NK-92 (cell line): ENCODE data around the gene ARL4A.

Experiments used
- DNase-seq: peaks from one replicate; lab custom pipeline; 2025; ENCODE audit not compliant: unreplicated experiment; lab: John Stamatoyannopoulos, UW

Gene ARL4A

DNA sequence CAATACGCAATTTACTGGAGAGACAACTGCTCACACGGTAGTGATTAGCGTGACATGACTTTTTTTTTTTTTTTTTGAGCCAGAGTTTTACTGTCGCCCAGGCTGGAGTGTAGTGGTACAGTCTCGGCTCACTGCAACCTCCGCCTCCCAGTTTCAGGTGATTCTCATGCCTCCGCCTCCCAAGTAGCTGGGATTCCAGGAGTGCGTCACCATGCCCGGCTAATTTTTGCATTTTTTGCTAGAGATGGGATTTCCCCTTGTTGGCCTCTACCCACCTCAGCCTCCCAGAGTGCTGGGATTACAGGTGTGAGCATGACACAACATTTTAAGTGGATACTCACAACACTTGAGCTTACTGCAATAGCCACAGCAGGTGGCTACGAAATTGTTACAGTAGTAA lies 11.9 kb downstream of the ARL4A start:
- no peak for DNase-seq

DNA sequence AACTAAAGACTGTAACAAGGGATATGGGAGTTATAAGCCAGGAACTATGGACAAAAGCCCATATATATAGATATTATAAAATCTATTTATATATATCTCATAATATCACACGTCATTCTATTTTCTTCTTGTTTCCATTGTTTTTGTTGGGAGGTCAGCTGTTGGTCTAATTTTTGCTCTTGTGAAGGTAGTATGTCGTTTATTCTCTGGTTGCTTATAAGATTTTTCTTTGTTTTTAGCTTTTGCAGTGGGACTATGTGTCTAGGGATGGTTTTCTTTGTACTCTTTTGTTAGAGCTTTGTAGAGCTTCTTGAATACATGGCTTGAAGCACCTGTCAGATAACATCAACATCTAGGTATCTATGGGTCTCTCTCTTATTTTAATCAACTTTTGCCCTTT lies 14.0 kb downstream of the ARL4A start:
- no peak for DNase-seq

DNA sequence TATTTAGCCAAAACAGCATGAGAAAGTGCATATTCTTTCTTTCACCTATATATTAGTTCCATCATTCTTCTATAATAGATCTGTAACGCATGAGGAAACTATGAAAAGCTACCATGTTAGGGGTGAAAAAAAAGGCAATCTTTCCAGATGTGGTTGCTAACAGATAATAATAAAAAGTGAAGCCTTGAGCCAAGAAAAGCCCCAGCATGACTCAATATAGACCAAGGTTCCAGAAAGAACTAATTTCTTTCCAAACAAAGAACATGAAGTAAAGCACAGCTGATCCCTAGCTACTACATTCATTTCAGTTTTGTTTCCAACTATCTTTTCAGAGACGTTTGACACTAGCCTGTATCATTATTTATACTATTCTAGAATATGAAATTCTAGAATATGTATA lies 16.4 kb downstream of the ARL4A start:
- no peak for DNase-seq

DNA sequence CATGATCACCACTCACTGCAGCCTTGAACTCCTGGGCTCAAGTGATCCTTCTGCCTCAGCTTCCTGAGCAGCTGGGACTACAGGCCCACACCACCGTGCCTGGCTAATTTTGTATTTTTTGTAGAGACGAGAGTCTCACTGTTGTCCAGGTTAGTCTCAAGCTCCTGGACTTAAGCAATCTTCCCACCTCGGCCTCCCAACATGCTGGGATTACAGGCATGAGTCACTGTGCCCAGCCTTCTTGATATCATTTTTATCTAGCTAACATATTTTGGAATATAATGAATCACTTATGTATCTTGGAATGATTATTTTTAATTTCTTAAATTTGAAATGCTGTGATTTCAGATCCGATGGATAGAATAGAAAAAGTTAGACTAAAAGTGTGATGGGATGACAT lies 18.4 kb downstream of the ARL4A start:
- DNase-seq = no peak

DNA sequence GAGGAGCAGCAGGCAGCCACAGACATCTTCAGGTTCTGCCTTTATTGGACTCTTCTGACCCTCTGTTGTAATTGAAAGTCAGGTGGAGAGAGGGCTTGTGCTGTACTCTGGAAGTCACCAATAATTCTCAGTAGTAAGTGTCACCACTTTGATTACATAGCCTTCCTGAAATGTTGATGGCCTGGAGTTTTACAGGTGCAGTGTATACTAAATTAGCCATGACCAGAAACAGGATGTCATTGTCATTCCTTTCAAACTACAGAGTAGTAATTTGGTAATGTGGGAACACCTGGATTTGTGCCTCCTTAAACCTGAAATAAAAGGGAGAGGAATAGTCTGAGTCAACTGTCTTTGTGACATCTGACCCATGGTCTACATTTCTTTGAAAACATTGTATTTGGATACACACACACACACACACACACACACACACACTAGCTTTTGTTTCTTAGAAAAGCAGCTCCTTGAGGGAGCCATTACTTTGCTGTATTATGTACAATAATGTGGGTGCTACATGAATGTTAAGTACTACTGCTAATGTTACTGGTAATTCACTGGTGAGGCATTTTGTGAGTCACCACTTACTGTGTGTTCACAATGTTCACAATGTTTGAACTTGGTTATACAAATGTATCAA lies 19.6 kb downstream of the ARL4A start:
- DNase-seq = no peak

DNA sequence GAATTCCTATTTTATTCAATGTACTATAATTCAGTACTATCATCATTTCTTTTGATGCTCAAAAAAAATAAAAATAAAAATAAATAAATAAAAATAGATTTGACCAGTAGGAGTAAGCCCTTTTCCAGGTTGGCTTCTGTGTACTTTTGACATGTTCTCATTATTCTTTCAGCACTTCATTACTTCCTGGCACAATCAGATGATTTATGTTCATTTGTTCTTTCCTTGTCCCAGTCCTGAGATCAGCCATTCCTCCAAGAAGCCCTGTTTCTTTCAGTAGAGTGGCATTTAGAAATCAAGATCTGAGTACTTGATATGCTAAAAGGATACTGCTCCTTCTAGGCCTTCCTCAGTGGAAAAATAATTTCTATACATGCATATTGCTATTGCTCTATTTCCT lies 20.9 kb downstream of the ARL4A start:
- DNase-seq = no peak

DNA sequence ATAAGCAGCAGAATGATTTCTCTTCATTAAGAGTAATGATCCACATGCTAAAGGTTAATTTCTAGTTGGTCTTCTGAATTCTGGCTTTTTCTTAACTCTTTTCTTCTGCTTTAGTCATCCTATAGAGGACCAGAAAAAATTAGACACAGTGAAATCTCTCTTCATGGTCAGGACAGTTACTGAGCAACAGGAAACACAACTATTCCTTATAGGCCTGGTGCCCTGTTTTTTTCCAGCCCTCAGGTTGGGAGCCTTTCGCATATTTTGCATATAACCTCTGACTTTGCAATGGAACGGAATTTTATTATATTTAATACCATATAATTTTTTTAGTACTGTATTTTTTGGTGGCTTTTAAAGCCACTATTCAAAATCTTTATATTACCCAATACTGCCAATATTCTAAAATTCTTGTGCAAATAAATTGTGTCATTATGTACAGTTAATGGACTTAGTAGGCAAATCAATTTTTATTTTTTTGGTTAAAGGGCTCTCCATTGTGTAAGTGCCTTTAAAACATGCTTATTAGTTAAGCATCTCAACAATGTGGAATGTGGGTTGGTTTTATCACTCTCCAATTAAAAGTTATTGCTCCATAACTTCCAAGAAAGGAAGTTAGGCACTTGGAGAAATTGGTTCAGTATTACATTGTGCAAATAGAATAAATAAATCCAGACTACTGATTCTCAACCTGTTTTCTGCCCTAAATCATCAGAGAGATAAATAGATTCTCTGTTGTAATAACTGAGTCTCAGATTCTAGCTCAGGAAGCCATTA lies 22.5 kb downstream of the ARL4A start:
- no peak for DNase-seq

DNA sequence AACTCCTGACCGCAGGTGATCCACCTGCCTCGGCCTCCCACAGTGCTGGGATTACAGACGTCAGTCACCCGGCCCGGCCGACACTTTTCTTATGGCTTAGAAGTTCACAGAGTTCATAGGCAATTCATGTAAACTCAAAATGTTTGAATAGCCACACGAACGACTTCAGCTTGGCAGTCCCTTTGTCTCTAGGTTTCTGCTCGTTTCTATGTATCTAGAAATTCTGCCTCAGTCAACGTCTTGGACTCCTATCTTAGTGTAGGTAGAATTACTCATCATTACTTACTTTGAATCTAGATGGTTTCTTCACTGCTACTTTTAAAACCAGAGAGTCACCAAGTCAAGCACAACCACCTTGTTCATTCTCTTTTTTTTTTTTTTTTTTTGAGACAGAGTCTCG lies 23.7 kb downstream of the ARL4A start:
- no peak for DNase-seq

DNA sequence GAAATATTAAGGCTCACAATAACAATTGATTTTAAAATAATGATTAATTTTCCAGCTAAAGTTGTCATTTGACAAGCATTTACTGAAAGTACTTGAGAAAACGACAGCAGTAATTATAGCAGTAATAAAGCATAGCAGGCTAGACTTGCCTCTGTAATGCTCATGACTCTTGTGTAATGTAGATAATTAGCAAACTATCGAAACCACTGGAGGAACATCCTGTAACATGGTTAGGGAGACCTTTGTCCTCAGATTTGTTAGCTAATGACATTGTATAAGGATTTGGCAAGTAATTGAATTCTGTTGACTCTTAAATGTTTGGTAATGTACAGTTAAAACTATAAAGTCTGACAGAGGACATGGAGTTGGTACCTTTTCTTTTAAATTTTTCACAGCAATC lies 24.8 kb downstream of the ARL4A start:
- DNase-seq = no peak

DNA sequence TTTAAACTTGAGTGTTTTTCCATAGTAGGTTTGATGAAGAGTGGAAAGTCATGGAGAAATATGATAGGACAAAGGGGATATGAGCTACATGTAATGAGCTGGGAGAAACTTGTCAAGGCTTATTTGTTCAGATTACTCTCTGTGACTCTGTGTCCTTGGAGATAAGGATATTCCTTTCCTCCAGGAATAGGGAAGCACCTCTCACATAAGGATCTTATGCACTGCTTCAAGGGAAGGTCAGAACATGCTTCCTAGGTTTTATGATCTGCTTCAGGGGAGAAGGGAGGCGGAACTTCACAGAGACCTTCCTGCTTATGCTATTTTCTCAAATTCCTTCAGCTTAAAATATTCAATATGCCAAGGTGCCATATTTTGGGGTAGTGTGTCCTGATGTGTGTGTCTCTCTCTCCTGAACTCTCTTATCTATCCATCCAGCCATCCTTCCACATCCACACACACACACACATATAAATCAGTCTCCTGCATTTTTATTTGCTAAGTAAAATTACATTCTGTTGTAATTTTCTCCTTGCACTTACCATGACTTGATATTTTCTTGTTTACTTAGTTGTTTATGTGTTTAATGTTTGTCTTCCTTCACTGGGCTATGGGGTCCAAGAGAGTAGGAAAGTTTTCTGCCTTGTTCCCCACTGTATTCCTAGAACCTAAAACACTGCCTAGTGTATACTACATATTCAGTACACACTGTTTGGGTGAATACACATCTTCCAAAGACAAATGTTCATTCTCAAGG lies 26.4 kb downstream of the ARL4A start:
- no peak for DNase-seq

DNA sequence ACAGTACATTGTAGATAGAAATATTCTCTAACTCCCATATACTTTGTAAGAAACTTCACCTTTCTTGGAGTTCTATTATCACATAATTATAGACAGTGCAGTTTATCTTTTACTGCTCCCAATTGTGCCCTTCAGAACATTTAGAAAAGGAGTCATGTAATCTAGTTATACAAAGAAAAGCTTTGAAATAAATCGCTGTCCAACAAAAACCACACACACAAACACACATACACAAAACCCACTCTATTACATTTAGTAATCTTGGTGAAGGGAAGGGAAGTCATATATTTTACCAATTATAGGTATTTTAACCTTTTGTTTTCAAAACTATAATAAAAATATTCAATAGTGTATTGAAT lies 26.9 kb downstream of the ARL4A start:
- no peak for DNase-seq

DNA sequence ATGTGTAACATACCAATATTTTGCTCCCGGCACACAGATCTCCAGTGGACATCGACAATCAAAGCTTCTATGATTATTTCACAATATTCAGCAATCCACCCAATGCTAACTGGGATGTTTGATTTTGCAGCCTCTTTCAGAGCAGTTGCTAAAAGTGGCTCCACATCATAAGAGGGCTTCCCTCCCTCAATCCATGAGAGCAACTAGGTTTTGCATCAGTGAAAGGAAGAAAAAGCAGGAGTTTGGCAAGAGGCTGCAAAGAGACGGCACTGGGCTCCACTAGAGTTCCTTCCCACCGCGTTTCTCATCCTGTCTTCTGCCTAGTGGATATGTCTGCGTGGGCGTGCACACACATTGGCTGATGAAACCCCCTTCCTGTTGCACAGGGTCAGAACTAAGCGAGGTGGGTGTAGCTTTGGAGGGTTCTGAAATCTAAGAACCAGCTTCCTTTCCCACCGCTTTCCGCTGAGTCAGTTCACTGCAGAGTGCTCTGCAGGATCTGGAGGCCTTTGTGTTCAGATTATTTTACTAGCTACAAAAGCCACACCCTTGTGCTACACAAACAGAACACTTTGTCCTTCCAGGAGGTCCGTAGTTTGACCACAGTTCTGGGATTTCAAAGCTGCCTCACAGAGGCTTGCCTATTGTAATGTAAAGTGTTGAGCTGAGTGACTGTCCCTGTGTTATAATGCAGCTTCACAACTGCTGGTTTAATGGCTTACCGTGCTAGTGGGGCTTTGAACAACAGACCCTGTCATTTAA lies 28.1 kb downstream of the ARL4A start:
- DNase-seq = no peak

DNA sequence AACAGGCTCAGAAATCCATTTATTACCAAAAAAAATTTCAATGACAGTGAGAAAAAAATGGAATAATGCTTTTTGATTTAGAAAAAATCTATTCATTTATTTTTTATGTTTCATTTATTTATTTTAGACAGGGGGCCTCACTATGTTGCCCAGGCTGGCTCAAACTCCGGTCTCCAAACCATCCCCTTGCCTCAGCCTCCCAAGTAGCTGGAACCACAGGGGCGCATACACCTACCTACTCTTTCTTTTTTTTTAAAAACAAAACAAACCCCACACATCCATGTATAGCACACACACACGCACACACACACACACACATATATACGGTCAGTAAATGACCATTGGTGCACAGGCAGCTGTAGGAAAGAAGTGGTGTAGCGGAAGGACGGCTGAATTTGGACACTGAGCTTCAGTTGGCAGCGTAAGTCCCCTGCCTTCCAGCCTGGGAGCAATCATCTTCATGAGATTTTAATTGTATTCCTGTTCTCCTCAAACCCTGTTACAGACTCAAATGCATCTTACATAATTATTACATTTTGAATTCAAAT lies 28.8 kb downstream of the ARL4A start:
- no peak for DNase-seq

DNA sequence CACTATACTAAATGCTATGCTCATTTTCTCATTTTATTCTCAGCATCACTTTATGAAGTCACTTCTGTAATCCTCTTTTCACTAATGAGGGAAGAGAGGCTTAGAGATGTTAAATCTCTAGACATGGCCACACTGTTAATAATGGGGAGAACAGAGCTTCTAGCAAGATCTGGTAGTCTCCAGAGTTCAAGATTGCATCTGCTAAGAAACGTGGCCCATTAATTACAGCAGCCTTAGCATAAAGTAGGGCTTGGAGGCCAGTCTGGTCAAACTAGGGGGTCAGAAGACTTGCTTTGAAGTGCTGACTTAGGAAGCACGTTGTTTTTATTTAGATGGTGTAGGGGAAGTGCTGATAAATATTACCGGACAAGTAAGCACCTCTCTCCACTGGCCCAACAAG lies 29.3 kb downstream of the ARL4A start:
- no peak for DNase-seq

DNA sequence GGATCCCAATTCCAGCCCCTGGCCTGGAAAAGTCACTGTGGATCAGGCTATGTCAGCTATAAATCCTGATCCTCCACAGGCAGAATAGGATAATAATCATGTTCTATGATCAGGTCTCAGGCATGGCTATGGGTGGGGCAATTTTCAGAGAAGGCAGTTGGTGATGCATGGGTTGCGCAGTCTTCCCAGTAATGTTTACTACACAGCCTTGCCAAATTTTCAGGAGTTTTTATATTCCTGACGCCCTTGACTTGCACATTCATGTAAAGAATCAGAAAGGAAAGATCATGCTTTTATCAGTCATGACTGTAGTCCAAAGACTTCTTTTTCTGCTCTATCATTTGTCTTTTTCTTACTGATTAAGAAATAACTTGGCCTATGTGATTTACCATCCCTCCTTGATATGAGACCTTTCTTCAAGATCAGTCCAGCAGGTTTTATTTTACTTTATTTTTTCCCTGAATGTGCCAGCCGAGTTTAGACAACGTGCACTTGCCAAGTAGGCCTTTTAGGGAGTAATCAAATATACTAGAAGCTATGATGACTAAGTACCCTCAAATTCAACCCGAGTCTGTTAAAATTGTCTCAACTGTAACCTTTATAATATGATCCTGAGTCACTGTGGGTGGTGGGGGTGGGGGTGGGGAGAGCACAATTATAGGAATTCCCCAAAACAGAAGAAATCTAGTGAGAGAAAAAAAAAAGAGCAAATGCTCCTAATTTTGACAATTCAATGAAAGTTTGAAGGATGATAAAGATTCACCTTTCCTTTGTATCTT lies 31.9 kb downstream of the ARL4A start:
- DNase-seq = no peak

DNA sequence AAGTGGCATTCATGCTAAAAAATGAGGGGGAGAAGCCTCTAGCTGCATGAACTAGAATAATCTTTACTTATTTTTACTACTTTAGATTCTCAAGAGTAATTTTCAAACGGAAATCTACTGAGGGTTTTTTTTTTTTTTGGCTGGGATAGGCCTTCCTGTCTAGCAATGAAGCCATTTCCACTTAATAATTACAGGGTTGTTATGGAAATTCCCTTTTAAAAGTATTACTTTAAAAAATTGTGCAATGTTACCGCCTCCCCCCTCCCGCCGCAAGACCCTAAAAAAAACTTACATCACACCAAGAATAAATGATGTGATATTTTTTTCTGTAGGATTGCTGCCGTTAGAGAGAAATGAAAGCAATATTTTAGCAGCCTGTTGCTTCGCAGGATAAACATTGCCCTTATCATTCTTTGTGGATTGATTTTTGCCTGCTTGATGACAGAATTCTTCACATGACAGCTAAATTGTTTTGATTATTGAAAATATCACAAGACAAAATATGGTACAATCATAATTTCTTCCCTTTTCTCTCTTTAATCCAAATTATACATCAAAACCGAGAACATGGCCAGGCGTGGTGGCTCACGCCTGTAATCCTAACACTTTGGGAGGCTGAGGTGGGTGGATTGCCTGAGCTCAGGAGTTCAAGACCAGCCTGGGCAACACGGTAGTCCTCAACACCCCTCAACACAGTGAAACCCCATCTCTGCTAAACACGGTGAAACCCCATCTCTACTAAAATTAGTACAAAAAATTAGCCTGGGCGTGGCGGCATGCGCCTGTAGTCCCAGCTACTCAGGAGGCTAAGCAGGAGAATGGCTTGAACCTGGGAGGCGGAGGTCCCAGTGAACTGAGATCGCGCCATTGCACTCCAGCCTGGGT lies 32.8 kb downstream of the ARL4A start:
- no peak for DNase-seq

DNA sequence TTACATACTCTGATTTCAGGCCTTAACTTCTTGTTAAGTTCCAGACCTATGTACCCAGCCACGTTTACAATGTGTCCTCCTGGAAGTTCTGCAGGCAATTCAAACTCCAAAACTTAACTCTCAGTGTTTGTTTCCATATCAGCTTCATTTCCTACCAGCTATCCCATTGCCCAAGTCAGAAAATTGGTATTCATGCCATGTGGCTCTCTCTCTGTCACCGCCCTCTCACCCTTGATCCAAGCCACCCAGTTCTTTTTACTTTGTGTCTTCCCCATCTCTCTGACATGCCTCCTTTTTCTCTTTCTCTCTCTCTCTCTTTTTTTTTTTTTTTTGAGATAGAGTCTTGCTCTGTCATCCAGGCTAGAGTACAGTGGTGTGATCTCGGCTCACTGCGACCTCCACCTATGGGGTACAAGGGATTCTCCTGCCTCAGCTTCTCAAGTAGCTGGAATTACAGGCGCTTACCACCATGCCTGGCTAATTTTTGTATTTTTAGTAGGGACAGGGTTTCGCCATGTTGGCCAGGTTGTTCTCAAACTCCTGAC lies 33.9 kb downstream of the ARL4A start:
- DNase-seq = no peak

DNA sequence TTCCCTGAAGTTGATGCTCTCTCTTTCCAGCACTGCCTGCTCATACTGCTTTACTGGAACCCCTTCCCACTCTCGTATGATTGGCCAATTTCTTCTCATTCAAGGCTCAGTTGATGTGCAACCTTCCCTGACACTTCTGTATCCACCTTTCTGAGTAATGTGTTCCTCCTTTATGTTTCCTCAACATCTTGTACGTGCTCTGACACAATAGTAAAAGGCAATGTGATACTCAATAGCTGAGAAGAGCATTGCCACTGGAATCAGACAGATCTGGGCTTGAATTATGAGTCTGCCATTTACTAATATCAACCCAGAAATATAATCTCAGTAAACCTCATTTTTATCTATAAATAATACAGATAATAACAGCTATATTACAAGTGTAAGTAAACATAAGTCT lies 34.7 kb downstream of the ARL4A start:
- DNase-seq = no peak
